CD14-positive monocyte (primary cell): ENCODE measurements around the gene GDA. TPM values are rescaled to one million over a fixed set of nuclear protein-coding genes. Genes with fewer than 3 reads are reported as not detected.

Source experiments
- DNase-seq, 3 donors: peaks; one replicate each; pipeline ENCODE4 v3.0.0-alpha.2; 2011 to 2022
- H2AFZ ChIP-seq: 2 replicates; pipeline ENCODE4 v1.6.0; 2012; ENCODE audit warnings: mild to moderate bottlenecking, low read depth, low read length, inconsistent platforms; ENCODE audit not compliant: insufficient read depth, poor library complexity, severe bottlenecking
- H3K27ac ChIP-seq, 2 donors: 1 replicate in 1 of 2; 2 replicates in 1 of 2; pipeline ENCODE4 v1.5.1; 2012 to 2013; ENCODE audit warnings: low read length in 2 of 2, control low read depth in 1 of 2, inconsistent platforms in 1 of 2, low read depth in 1 of 2, mild to moderate bottlenecking in 1 of 2
- H3K27me3 ChIP-seq, 2 donors: one replicate each; pipeline versions ENCODE4 v1.6.0 to v1.6.1; 2011 to 2013; ENCODE audit warnings: low read length in 2 of 2; ENCODE audit not compliant: control insufficient read depth in 2 of 2, insufficient read depth in 2 of 2
- H3K36me3 ChIP-seq, 2 donors: replicated peaks in 1 of 2; 1 replicate in 1 of 2; 2 replicates in 1 of 2; pipeline versions ENCODE4 v1.5.1 to v1.6.1; 2012 to 2013; ENCODE audit warnings: low read length in 2 of 2, control low read depth in 1 of 2, inconsistent platforms in 1 of 2, mild to moderate bottlenecking in 1 of 2; ENCODE audit not compliant: insufficient read depth in 2 of 2, control insufficient read depth in 1 of 2
- H3K4me1 ChIP-seq, 2 donors: 1 replicate in 1 of 2; 2 replicates in 1 of 2; pipeline versions ENCODE4 v1.5.1 to v1.6.1; 2012 to 2013; ENCODE audit warnings: low read length in 2 of 2, control low read depth in 1 of 2, inconsistent platforms in 1 of 2, mild to moderate bottlenecking in 1 of 2, moderate library complexity in 1 of 2; ENCODE audit not compliant: insufficient read depth in 2 of 2, control insufficient read depth in 1 of 2
- H3K4me2 ChIP-seq: replicated peaks from 2 replicates; pipeline ENCODE3; 2012; ENCODE audit warnings: low read length, moderate library complexity, mild to moderate bottlenecking; ENCODE audit not compliant: poor library complexity, severe bottlenecking; ENCODE audit errors: extremely low read depth
- H3K4me3 ChIP-seq, 3 experiments: fragments of 200-600 bp in 1 of 3; sonication (generic) in 1 of 3; replicated peaks in 1 of 3; 1 replicate in 2 of 3; 2 replicates in 1 of 3; pipeline ENCODE4 v1.5.1; 2011 to 2013; ENCODE audit warnings: low read length in 3 of 3, mild to moderate bottlenecking in 3 of 3, control low read depth in 2 of 3, low read depth in 2 of 3, inconsistent platforms in 1 of 3, moderate library complexity in 1 of 3
- H3K79me2 ChIP-seq: 2 replicates; pipeline ENCODE4 v1.6.0; 2012; ENCODE audit warnings: mild to moderate bottlenecking, control low read depth, inconsistent platforms, low read length, moderate library complexity; ENCODE audit not compliant: insufficient read depth
- H3K9ac ChIP-seq: 2 replicates; pipeline ENCODE4 v1.6.0; 2017; ENCODE audit warnings: low read length, mild to moderate bottlenecking; ENCODE audit not compliant: insufficient read depth, poor library complexity, severe bottlenecking
- H3K9me3 ChIP-seq, 2 donors: replicated peaks in 1 of 2; 1 replicate in 1 of 2; 2 replicates in 1 of 2; pipeline versions ENCODE4 v1.5.1 to v1.6.1; 2012 to 2013; ENCODE audit warnings: low read length in 2 of 2, control low read depth in 1 of 2; ENCODE audit not compliant: control insufficient read depth in 1 of 2, insufficient read depth in 1 of 2
- H4K20me1 ChIP-seq: 2 replicates; pipeline ENCODE4 v1.6.0; 2012; ENCODE audit warnings: mild to moderate bottlenecking, low read length, control low read depth, moderate library complexity; ENCODE audit not compliant: insufficient read depth
- H3K27ac Mint-ChIP-seq, 7 donors: one replicate each; pipeline ENCODE4 v1.8.0; 2020; ENCODE audit warnings: mild to moderate bottlenecking in 7 of 7, mixed read lengths in 7 of 7, moderate library complexity in 6 of 7, inconsistent platforms in 2 of 7
- H3K27me3 Mint-ChIP-seq, 3 donors: one replicate each; pipeline ENCODE4 v1.8.0; 2021 to 2022; ENCODE audit warnings: low read depth in 3 of 3, mild to moderate bottlenecking in 3 of 3, mixed read lengths in 3 of 3, moderate library complexity in 3 of 3, inconsistent platforms in 1 of 3
- H3K36me3 Mint-ChIP-seq, 2 donors: one replicate each; pipeline ENCODE4 v1.8.0; 2020; ENCODE audit warnings: mixed read lengths in 2 of 2, inconsistent platforms in 1 of 2, mild to moderate bottlenecking in 1 of 2
- H3K4me1 Mint-ChIP-seq: one replicate; pipeline ENCODE4 v1.8.0; 2020; ENCODE audit warnings: mild to moderate bottlenecking, mixed read lengths
- H3K4me3 Mint-ChIP-seq, 2 donors: one replicate each; pipeline ENCODE4 v1.8.0; 2020; ENCODE audit warnings: mild to moderate bottlenecking in 2 of 2, mixed read lengths in 2 of 2, moderate library complexity in 1 of 2
- H3K9me3 Mint-ChIP-seq, 7 donors: one replicate each; pipeline ENCODE4 v1.8.0; 2020 to 2022; ENCODE audit warnings: mixed read lengths in 7 of 7, mild to moderate bottlenecking in 6 of 7, moderate library complexity in 6 of 7, inconsistent platforms in 2 of 7
- CTCF ChIP-seq: fragments of 200-600 bp; IDR thresholded peaks from one replicate; pipeline ENCODE4 v1.8.0; 2022; ENCODE audit warnings: antibody characterized with exemption, mild to moderate bottlenecking
- WGBS: methylation state at CpG from one replicate; pipeline ENCODE4 v1.1.5; 2013; ENCODE audit warnings: missing lambda C conversion rate; ENCODE audit not compliant: insufficient coverage; 5-methylcytosine and 5-hydroxymethylcytosine counted together
- intact Hi-C, 2 donors: fragments of 100-400 bp; cut with micrococcal nuclease; formaldehyde crosslinking; loops; one replicate each; pipeline versions ENCODE4 v1.15.0 to v1.15.1; 2023
- polyA plus RNA-seq, 3 donors: library from polyadenylated mRNA; depleted of rRNA in 1 of 3; unstranded in 2 of 3; stranded (reverse) in 1 of 3; fragments of 300-500 nt in 2 of 3; fragments of >200 nt in 1 of 3; fragmentation: Illumina TruSeq in 2 of 3; gene quantifications; 1 replicate in 2 of 3; 2 replicates in 1 of 3; pipeline ENCODE4 v1.2.3, GENCODE V29; 2012 to 2021

The GDA gene
- polyA plus RNA-seq, 3 donors = not detected

GRCh38 chr9:72132052-72132451 lies 17.2 kb upstream of the GDA start:
- Histone ChIP-seq H4K20me1 (no peaks in the 10 kb centered on the region), H3K9ac (no peak overlapping the region), H3K36me3 (no peaks in the 10 kb centered on the region), H3K4me1 (no peaks in the 10 kb centered on the region), H3K27me3 (no peaks in the 10 kb centered on the region), H2AFZ (no peak overlapping the region), H3K9me3 (no peaks in the 10 kb centered on the region), H3K4me2 (no peak overlapping the region), H3K27ac (no peak overlapping the region), H3K79me2 (no peaks in the 10 kb centered on the region), H3K4me3 (no peak overlapping the region)
- Mint-ChIP-seq H3K36me3 (no peaks in the 10 kb centered on the region), H3K4me3 (no peak overlapping the region), H3K4me1 (no peaks in the 10 kb centered on the region), H3K27ac (no peak overlapping the region), H3K9me3 (peaks cover 0 to 3% (median 0%) of the 10 kb centered on the region in 7 donors), H3K27me3 (peaks cover 0 to 7% (median 5%) of the 10 kb centered on the region in 3 donors)
- no peak for TF ChIP-seq CTCF
- intact Hi-C loops = no loop called here
- DNase-seq = no peak
- no CpG with 5 or more reads among the region's 1 CpG for WGBS

GRCh38 chr9:72133365-72134035 lies 15.7 kb upstream of the GDA start:
- peaks cover 4 to 8% (median 7%) of the 10 kb centered on the region in 3 donors for H3K27me3 Mint-ChIP-seq

More at GRCh38 chr9:72133365-72134035, 15.7 kb upstream of the GDA start:
- Histone ChIP-seq H3K4me1 (no peaks in the 10 kb centered on the region), H3K79me2 (no peaks in the 10 kb centered on the region), H2AFZ (no peak overlapping the region), H3K4me2 (no peak overlapping the region), H4K20me1 (no peaks in the 10 kb centered on the region), H3K4me3 (no peak overlapping the region), H3K9me3 (no peaks in the 10 kb centered on the region), H3K36me3 (no peaks in the 10 kb centered on the region), H3K9ac (no peak overlapping the region), H3K27me3 (no peaks in the 10 kb centered on the region), H3K27ac (no peak overlapping the region)
- intact Hi-C loops = no loop called here
- no CpG with 5 or more reads among the region's 3 CpGs for WGBS
- Mint-ChIP-seq H3K4me3 (no peak overlapping the region), H3K36me3 (no peaks in the 10 kb centered on the region), H3K4me1 (no peaks in the 10 kb centered on the region), H3K27ac (no peak overlapping the region), H3K9me3 (peaks cover 0 to 3% (median 0%) of the 10 kb centered on the region in 7 donors)
- DNase-seq = no peak
- TF ChIP-seq CTCF = no peak
